DMS53 treated with DMSO at 0.1 percent for 48 hours (cell line): ENCODE measurements around the gene SOX18.
"Not testable (repeated sequence)": the region's sequence is repeated elsewhere in the genome, so short reads cannot be mapped to it uniquely, and the experiment has no call there.

Experiments
- DNase-seq: peaks from one replicate; lab custom pipeline; 2025; ENCODE audit not compliant: unreplicated experiment; lab: John Stamatoyannopoulos, UW

SOX18 gene

GRCh38 chr20:64024141-64024990 lies 25.1 kb downstream of the SOX18 start:
- DNase-seq, result no peak

- no peak for DNase-seq
Observed at GRCh38 chr20:64023361-64024140, 25.9 kb downstream of the SOX18 start.

GRCh38 chr20:64022671-64023360 lies 26.6 kb downstream of the SOX18 start:
- DNase-seq, result no peak

DNA sequence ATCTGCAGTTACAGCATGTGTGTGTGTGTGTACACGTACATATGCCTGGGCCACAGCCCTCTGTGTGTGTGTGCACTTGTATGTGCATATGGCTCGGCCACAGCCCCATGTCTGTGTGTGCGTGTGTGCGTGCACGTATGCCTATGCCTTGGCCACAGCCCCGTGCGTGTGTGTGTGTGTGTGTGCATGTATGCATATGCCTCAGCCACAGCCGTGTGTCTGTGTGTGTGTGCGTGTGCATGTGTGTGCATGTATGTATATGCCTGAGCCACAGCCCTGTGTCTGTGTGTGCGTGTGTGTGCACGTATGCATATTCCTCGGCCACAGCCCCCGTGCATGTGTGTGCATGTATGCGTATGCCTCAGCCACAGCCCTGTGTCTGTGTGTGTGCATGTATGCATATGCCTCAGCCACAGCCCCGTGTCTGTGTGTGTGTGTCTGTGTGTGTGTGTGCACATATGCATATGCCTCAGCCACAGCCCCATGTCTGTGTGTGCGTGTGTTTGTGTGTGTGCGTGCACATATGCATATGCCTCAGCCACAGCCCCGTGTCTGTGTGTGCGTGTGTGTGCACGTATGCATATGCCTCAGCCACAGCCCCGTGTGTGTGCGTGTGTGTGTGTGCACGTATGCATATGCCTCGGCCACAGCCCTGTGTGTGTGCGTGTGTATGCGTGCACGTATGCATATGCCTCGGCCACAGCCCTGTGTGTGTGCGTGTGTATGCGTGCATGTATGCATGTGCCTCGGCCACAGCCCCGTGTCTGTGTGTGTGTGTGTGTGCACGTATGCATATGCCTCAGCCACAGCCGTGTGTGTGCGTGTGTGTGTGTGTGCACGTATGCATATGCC lies 28.1 kb downstream of the SOX18 start:
- no peak for DNase-seq

GRCh38 chr20:64015635-64016034 lies 33.8 kb downstream of the SOX18 start:
- no peak for DNase-seq

- not testable (repeated sequence) for DNase-seq
Observed at GRCh38 chr20:64012385-64013154, 36.9 kb downstream of the SOX18 start.

DNA sequence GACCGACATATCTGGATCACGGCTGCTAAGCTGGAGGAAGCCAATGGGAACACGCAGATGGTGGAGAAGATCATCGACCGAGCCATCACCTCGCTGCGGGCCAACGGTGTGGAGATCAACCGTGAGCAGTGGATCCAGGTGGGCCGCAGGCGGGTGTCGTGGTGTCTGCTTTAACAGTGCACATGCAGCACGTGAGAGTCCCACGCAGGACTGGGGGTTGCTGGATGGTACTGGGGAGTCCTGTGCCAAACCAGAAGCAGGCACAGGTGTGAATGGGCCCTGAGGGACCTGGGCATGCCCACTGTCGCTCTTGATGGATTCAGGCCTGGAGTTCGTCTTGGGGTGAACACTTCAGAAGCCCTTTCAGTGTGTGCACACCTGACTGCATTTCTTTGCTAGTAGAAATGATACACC lies 38.1 kb downstream of the SOX18 start:
- DNase-seq, result no peak

- DNase-seq, result no peak
Observed at GRCh38 chr20:64010711-64011237, 38.7 kb downstream of the SOX18 start.

DNA sequence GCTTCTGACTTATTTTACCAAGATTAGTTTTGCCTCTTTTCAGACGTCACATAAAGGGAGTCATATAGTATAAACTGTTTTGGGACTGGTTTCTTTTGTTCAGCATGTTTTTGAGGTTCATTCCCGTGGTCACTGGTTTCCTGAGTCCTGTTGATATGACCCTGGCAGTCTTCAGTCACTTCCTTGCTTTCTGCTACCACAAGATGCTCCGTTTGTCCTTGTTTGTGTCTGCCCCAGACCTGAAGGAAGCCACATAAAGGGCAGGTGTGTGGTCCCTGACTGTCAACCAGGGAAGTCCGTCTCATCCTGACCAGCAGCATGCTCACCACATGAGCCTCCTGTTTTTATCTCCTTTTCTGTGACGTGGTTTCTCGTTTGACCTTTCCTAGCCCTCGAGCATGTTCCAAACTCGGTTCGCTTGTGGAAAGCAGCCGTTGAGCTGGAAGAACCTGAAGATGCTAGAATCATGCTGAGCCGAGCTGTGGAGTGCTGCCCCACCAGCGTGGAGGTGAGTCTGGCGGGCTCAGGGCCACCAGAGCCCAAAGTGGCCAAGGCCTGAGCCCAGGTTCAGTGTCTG lies 39.5 kb downstream of the SOX18 start:
- no peak for DNase-seq

DNA sequence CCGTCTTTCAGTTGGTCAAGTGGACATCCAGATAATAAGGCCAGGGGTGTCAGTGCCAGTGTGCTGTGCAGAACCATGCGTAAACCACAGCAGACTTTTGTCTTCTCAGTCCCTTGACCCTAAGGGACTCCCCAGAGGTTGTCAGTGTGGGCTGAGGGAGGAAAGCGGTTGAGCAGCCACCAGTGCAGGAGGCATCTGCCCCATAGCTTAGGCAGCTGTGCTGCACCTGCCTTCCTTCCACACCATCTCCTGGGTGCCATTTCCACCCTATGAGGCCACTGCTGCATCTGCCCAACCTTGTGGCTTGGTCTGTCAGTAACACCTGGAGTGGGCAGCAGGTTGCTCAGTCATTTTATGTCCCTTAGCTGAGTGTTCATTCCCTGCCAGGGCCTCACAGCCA lies 42.5 kb downstream of the SOX18 start:
- no peak for DNase-seq

DNA sequence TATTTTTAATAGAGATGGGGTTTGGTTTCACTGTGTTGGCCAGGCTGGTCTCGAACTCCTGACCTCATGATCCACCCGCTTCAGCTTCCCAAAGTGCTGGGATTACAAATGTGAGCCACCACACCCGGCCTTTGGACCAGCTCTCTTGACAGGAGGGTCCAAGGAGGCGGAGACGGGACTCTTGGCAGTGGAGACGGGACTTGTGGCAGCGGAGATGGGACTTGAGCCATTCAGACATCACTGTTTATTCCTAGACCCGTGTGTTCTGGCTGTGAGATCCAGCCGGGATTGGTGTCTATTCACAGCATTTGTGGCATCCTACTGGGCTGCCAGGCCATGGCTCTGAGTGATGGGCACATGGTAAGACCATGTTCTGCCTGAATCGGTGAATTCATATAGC lies 42.9 kb downstream of the SOX18 start:
- no peak for DNase-seq

DNA sequence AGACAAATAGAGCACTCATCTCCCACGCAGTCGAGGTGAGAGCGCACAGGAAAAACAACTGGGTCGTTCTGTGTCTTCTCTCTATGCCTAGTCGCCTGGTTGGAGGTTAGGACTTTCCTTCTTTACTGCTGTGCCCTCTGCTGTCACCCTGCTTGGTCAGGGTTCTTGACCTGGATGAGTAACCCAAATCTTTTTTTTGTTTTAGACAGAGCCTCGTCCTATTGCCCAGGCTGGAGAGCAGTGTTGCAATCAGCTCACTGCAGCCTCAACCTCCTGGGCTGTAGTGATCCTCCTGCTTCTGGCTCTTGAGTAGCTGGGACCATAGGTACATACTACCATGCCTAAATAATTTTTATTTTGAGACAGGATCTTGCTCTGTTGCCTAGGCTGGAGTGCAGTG lies 44.0 kb downstream of the SOX18 start:
- no peak for DNase-seq

- DNase-seq, result no peak
Observed at GRCh38 chr20:64003960-64004725, 45.3 kb downstream of the SOX18 start.

GRCh38 chr20:64001607-64002011 lies 47.8 kb downstream of the SOX18 start:
- DNase-seq, result no peak

GRCh38 chr20:64000906-64001305 lies 48.5 kb downstream of the SOX18 start:
- DNase-seq, result no peak
